Measurements from ENCODE around the gene KDM4B.

- TF ChIP-seq RBBP5 (IDR thresholded peaks at IDR 0.05; ENCODE audit: borderline replicate concordance, low read depth, low read length): no peak
- TF ChIP-seq POLR2AphosphoS5 (IDR thresholded peaks at IDR 0.05; ENCODE audit: low read depth, low read length): no peak
- no peak for TF ChIP-seq CTCF (IDR thresholded peaks at IDR 0.05; ENCODE audit: control extremely low read depth in 1 of 3, insufficient read depth in 1 of 3, low read depth in 1 of 3, low read length in 3 of 3)
- TF ChIP-seq GABPA (IDR thresholded peaks at IDR 0.05; ENCODE audit: borderline replicate concordance, insufficient read depth, low read length): no peak
- TF ChIP-seq RFX5 (IDR thresholded peaks at IDR 0.05; ENCODE audit: borderline replicate concordance, low read depth, low read length): no peak
- no peak for TF ChIP-seq POLR2A (IDR thresholded peaks at IDR 0.05; ENCODE audit: control extremely low read depth in 1 of 2, low read depth in 2 of 2, low read length in 2 of 2)
- no peak for TF ChIP-seq EP300 (IDR thresholded peaks at IDR 0.05; ENCODE audit: borderline replicate concordance in 1 of 2, low read depth in 2 of 2, low read length in 2 of 2)
- TF ChIP-seq USF2 (IDR thresholded peaks at IDR 0.05; ENCODE audit: low read length): no peak
- no peak for TF ChIP-seq KDM1A (IDR thresholded peaks at IDR 0.05; ENCODE audit: borderline replicate concordance, low read length)
- no peak for TF ChIP-seq CBX8 (IDR thresholded peaks at IDR 0.05; ENCODE audit: borderline replicate concordance, low read depth, low read length)
- no peak for TF ChIP-seq TBP (IDR thresholded peaks at IDR 0.05; ENCODE audit: low read depth, low read length)
Measured at GRCh38 chr19:4962085-4962619, 6.8 kb upstream of the KDM4B start.
